Keratinocyte (primary cell): ENCODE measurements around the gene BCOR. TPM values are rescaled to one million over a fixed set of nuclear protein-coding genes. Genes with fewer than 3 reads are reported as not detected.

ENCODE experiments used
- DNase-seq: peaks from one replicate; pipeline ENCODE4 v3.0.0-alpha.2; 2011; ENCODE audit warnings: low read depth, missing footprints, low spot score
- FAIRE-seq: peaks from 2 replicates; lab custom pipeline; 2011; peaks lifted over from hg19 to GRCh38; lab: Jason Lieb, UNC
- H2AFZ ChIP-seq: 2 replicates; pipeline ENCODE4 v1.6.0; 2012; ENCODE audit warnings: low read length, control low read depth, inconsistent platforms; ENCODE audit not compliant: control insufficient read depth
- H3K27ac ChIP-seq: 2 replicates; pipeline ENCODE4 v1.5.1; 2011; ENCODE audit warnings: low read length; ENCODE audit not compliant: control insufficient read depth, insufficient read depth
- H3K27me3 ChIP-seq: 3 replicates; pipeline ENCODE4 v1.6.0; 2011; ENCODE audit warnings: low read length; ENCODE audit not compliant: control insufficient read depth, insufficient read depth; ENCODE audit errors: extremely low read depth
- H3K36me3 ChIP-seq, 2 experiments: 2 replicates in 1 of 2; 3 replicates in 1 of 2; pipeline ENCODE4 v1.5.1; 2011; ENCODE audit warnings: low read length in 2 of 2, mild to moderate bottlenecking in 1 of 2; ENCODE audit not compliant: control insufficient read depth in 2 of 2, insufficient read depth in 2 of 2; ENCODE audit errors: extremely low read depth in 1 of 2
- H3K4me1 ChIP-seq: 3 replicates; pipeline ENCODE4 v1.5.1; 2011; ENCODE audit warnings: low read length; ENCODE audit not compliant: control insufficient read depth, insufficient read depth; ENCODE audit errors: extremely low read depth
- H3K4me2 ChIP-seq: 3 replicates; pipeline ENCODE4 v1.6.0; 2011; ENCODE audit warnings: low read depth, low read length; ENCODE audit not compliant: control insufficient read depth, insufficient read depth; ENCODE audit errors: extremely low read depth
- H3K4me3 ChIP-seq, 3 experiments: fragments of 200-600 bp in 1 of 3; sonication (generic) in 1 of 3; 2 replicates in 2 of 3; 3 replicates in 1 of 3; pipeline ENCODE4 v1.5.1; 2011 to 2016; ENCODE audit warnings: low read length in 3 of 3, mild to moderate bottlenecking in 3 of 3, control low read depth in 2 of 3, inconsistent platforms in 1 of 3, low read depth in 1 of 3, mixed read lengths in 1 of 3, mixed run types in 1 of 3, moderate library complexity in 1 of 3; ENCODE audit not compliant: control insufficient read depth in 2 of 3, insufficient read depth in 2 of 3; ENCODE audit errors: extremely low read depth in 1 of 3
- H3K79me2 ChIP-seq: 2 replicates; pipeline ENCODE4 v1.6.0; 2012; ENCODE audit warnings: low read length; ENCODE audit not compliant: control insufficient read depth, insufficient read depth
- H3K9ac ChIP-seq: 3 replicates; pipeline ENCODE4 v1.6.0; 2011; ENCODE audit warnings: low read length; ENCODE audit not compliant: control insufficient read depth, insufficient read depth; ENCODE audit errors: extremely low read depth
- H3K9me1 ChIP-seq: 3 replicates; pipeline ENCODE4 v1.6.0; 2011; ENCODE audit warnings: low read length; ENCODE audit not compliant: control insufficient read depth, insufficient read depth; ENCODE audit errors: extremely low read depth
- H3K9me3 ChIP-seq: 2 replicates; pipeline ENCODE4 v1.5.1; 2012; ENCODE audit warnings: low read depth, low read length; ENCODE audit not compliant: control insufficient read depth
- H4K20me1 ChIP-seq: 3 replicates; pipeline ENCODE4 v1.6.0; 2011; ENCODE audit warnings: low read length; ENCODE audit not compliant: control insufficient read depth, insufficient read depth; ENCODE audit errors: extremely low read depth
- CTCF ChIP-seq, 3 experiments: IDR thresholded peaks in 1 of 3; conservative IDR thresholded peaks in 1 of 3; optimal IDR thresholded peaks in 1 of 3; 2 replicates in 2 of 3; 3 replicates in 1 of 3; pipeline versions ENCODE3 to v1.5.1; 2011; ENCODE audit warnings: low read length in 3 of 3, mild to moderate bottlenecking in 3 of 3, moderate library complexity in 2 of 3, control low read depth in 1 of 3, inconsistent platforms in 1 of 3; ENCODE audit not compliant: insufficient read depth in 2 of 3; ENCODE audit errors: extremely low read depth in 1 of 3
- EZH2 ChIP-seq: IDR thresholded peaks from one replicate; pipeline ENCODE4 v1.6.1; 2012; ENCODE audit warnings: inconsistent platforms, mild to moderate bottlenecking, low read length, moderate library complexity
- dilution Hi-C: fragments of 300-500 bp; cut with MboI; formaldehyde crosslinking; loops from one replicate; pipeline ENCODE4 v1.7.0; 2020; ENCODE audit warnings: low sequenced_read_pairs; ENCODE audit not compliant: extremely low pct_ligation_motif_present
- polyA plus RNA-seq, 5 experiments: library from polyadenylated mRNA; depleted of rRNA in 3 of 5; stranded (reverse) in 3 of 5; stranded (forward) in 1 of 5; unstranded in 1 of 5; fragments of >200 nt; gene quantifications; 1 replicate in 1 of 5; 2 replicates in 3 of 5; 3 replicates in 1 of 5; pipeline versions ENCODE4 v1.2.1 to v1.2.3, GENCODE V29; 2011 to 2012; ENCODE audit warnings: missing spikeins in 2 of 5, low read depth in 1 of 5, low replicate concordance in 1 of 5

The BCOR gene
- polyA plus RNA-seq, 1 donor (not counting 4 experiments of a cell fraction or from before 2014, with no cell fraction given): 5.0 TPM

DNA sequence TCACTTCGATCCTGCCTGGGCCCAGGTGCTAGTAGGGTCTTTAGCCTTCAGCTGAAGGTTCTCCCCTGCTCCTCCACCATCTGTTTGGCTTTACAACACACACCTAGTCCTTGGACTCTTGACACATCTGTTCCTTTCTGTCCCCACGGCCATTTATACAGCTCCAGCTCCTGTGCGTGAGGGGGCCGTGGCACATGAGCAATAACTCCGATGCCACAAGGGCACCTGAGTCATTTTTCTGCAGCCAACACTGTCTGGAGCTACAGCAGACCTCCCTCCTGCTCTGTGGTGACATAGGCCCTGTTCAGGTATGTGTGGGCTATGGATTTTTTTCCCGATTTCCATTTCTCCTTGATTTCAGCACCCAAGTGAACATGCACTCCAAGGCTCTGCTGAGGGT lies 44.7 kb upstream of the BCOR start:
- DNase-seq (no peak), FAIRE-seq (no peak)
- dilution Hi-C loops: no loop called here
- no peak overlapping the region for H3K27ac ChIP-seq
- H3K4me1 ChIP-seq: no peaks in the 10 kb centered on the region
- no peak overlapping the region for H2AFZ ChIP-seq
- no peak overlapping the region for H3K9ac ChIP-seq
- no peaks in the 10 kb centered on the region for H3K9me1 ChIP-seq
- H3K9me3 ChIP-seq: no peaks in the 10 kb centered on the region
- no peaks in the 10 kb centered on the region for H3K79me2 ChIP-seq
- H3K4me2 ChIP-seq: no peak overlapping the region
- H3K36me3 ChIP-seq: no peaks in the 10 kb centered on the region
- H4K20me1 ChIP-seq: no peaks in the 10 kb centered on the region
- H3K4me3 ChIP-seq: no peak overlapping the region
- H3K27me3 ChIP-seq: peaks cover 15% of the 10 kb centered on the region
- TF ChIP-seq CTCF (optimal IDR thresholded peaks at IDR 0.05 in 1 of 3, IDR thresholded peaks at IDR 0.05 in 1 of 3, conservative IDR thresholded peaks at IDR 0.05 in 1 of 3; ENCODE audit: extremely low read depth in 1 of 3, insufficient read depth in 2 of 3, low read length in 3 of 3): no peak
- TF ChIP-seq EZH2: no peak

- Histone ChIP-seq H3K27me3 (peaks cover 7% of the 10 kb centered on the region), H3K9me1 (no peaks in the 10 kb centered on the region), H4K20me1 (no peaks in the 10 kb centered on the region), H3K27ac (no peak overlapping the region), H3K9ac (no peak overlapping the region), H2AFZ (no peak overlapping the region), H3K4me2 (no peak overlapping the region), H3K9me3 (no peaks in the 10 kb centered on the region), H3K36me3 (no peaks in the 10 kb centered on the region), H3K79me2 (no peaks in the 10 kb centered on the region), H3K4me3 (no peak overlapping the region), H3K4me1 (no peaks in the 10 kb centered on the region)
- DNase-seq: no peak
- dilution Hi-C loops: no loop called here
- FAIRE-seq: no peak
- TF ChIP-seq CTCF (optimal IDR thresholded peaks at IDR 0.05 in 1 of 3, IDR thresholded peaks at IDR 0.05 in 1 of 3, conservative IDR thresholded peaks at IDR 0.05 in 1 of 3; ENCODE audit: extremely low read depth in 1 of 3, insufficient read depth in 2 of 3, low read length in 3 of 3) (no peak), EZH2 (no peak)
These were observed 43.1 kb upstream of the BCOR start for GRCh38 chrX:40140706-40141499.
